B cell (primary cell): ENCODE data around the gene HABP4. TPM values are rescaled to one million over a fixed set of nuclear protein-coding genes. Genes with fewer than 3 reads are reported as not detected.

Experiments
- ATAC-seq: fragments of 200-7000 bp; cut with Tn5 transposase; one replicate; pipeline ENCODE4 v1.10.0; 2021; ENCODE audit warnings: low read depth, mild to moderate bottlenecking, moderate number of reproducible peaks, moderate library complexity
- CTCF ChIA-PET: fragments of 350-600 bp; sonication (Branson Sonifier 250); formaldehyde crosslinking; loops from one replicate; lab custom pipeline; 2021; ENCODE audit warnings: antibody characterized with exemption, inconsistent platforms; lab: Charles Lee
- POLR2A ChIA-PET: fragments of 350-600 bp; sonication (Branson Sonifier 250); formaldehyde crosslinking; loops from one replicate; lab custom pipeline; 2021; ENCODE audit warnings: antibody characterized with exemption; lab: Charles Lee
- DNase-seq: peaks from one replicate; pipeline ENCODE4 v3.0.0; 2013
- H2AFZ ChIP-seq: 2 replicates; pipeline ENCODE4 v1.6.1; 2012; ENCODE audit warnings: mild to moderate bottlenecking, low read depth, low read length; ENCODE audit not compliant: insufficient read depth, poor library complexity, severe bottlenecking
- H3K27ac ChIP-seq, 2 donors: 1 replicate in 1 of 2; 2 replicates in 1 of 2; pipeline ENCODE4 v1.5.1; 2012 to 2013; ENCODE audit warnings: low read length in 2 of 2, mild to moderate bottlenecking in 2 of 2, moderate library complexity in 1 of 2
- H3K27me3 ChIP-seq, 4 experiments: fragments of 200-600 bp in 1 of 4; sonication (generic) in 1 of 4; replicated peaks in 1 of 4; 1 replicate in 2 of 4; 2 replicates in 2 of 4; pipeline versions ENCODE4 v1.6.1 to v1.7.0; 2013 to 2016; ENCODE audit warnings: low read length in 3 of 4, mild to moderate bottlenecking in 2 of 4, mixed read lengths in 1 of 4, moderate library complexity in 1 of 4; ENCODE audit not compliant: insufficient read depth in 4 of 4, control insufficient read depth in 3 of 4; ENCODE audit errors: control extremely low read depth in 1 of 4
- H3K36me3 ChIP-seq, 2 experiments: replicated peaks in 1 of 2; 1 replicate in 1 of 2; 2 replicates in 1 of 2; pipeline versions ENCODE4 v1.6.1 to v1.7.1; 2013; ENCODE audit warnings: low read length in 1 of 2; ENCODE audit not compliant: insufficient read depth in 2 of 2, control insufficient read depth in 1 of 2; ENCODE audit errors: control extremely low read depth in 1 of 2, extremely low read depth in 1 of 2
- H3K4me1 ChIP-seq, 2 donors: fragments of 200-600 bp in 1 of 2; sonication (generic) in 1 of 2; 1 replicate in 1 of 2; 2 replicates in 1 of 2; pipeline versions ENCODE4 v1.5.1 to v1.6.1; 2013 to 2017; ENCODE audit warnings: low read length in 2 of 2; ENCODE audit not compliant: control insufficient read depth in 2 of 2, insufficient read depth in 2 of 2
- H3K4me2 ChIP-seq: replicated peaks from 2 replicates; pipeline ENCODE3; 2012; ENCODE audit warnings: mild to moderate bottlenecking, low read depth, low read length; ENCODE audit not compliant: poor library complexity, severe bottlenecking
- H3K4me3 ChIP-seq, 5 experiments: fragments of 200-600 bp in 1 of 5; sonication (generic) in 1 of 5; 1 replicate in 3 of 5; 2 replicates in 2 of 5; pipeline versions ENCODE4 v1.5.1 to v1.7.0; 2011 to 2016; ENCODE audit warnings: low read length in 4 of 5, mild to moderate bottlenecking in 4 of 5, low read depth in 2 of 5, control low read depth in 1 of 5, moderate library complexity in 1 of 5; ENCODE audit not compliant: insufficient read depth in 1 of 5; ENCODE audit errors: control extremely low read depth in 1 of 5, extremely low read depth in 1 of 5
- H3K79me2 ChIP-seq: fragments of 200-600 bp; sonication (generic); one replicate; pipeline ENCODE4 v1.6.0; 2016; ENCODE audit warnings: low read length; ENCODE audit not compliant: control insufficient read depth, insufficient read depth
- H3K9ac ChIP-seq: fragments of 200-600 bp; sonication (generic); 2 replicates; pipeline ENCODE4 v1.6.1; 2017; ENCODE audit warnings: mild to moderate bottlenecking, low read length, moderate library complexity
- H3K9me3 ChIP-seq, 3 donors: one replicate each; pipeline versions ENCODE4 v1.6.1 to v1.7.1; 2013; ENCODE audit warnings: low read length in 2 of 3; ENCODE audit not compliant: control insufficient read depth in 2 of 3, insufficient read depth in 1 of 3; ENCODE audit errors: control extremely low read depth in 1 of 3
- H4K20me1 ChIP-seq: 2 replicates; pipeline ENCODE4 v1.6.0; 2012; ENCODE audit warnings: mild to moderate bottlenecking, low read length; ENCODE audit not compliant: insufficient read depth, control insufficient read depth, poor library complexity, severe bottlenecking
- H3K27ac Mint-ChIP-seq: one replicate; pipeline ENCODE4 v1.8.0; 2021; ENCODE audit warnings: mixed read lengths
- H3K27me3 Mint-ChIP-seq: one replicate; pipeline ENCODE4 v1.8.0; 2021; ENCODE audit warnings: mixed read lengths
- H3K4me1 Mint-ChIP-seq: one replicate; pipeline ENCODE4 v1.8.0; 2021; ENCODE audit warnings: mixed read lengths
- H3K4me3 Mint-ChIP-seq: one replicate; pipeline ENCODE4 v1.8.0; 2021; ENCODE audit warnings: mixed read lengths
- H3K9me3 Mint-ChIP-seq: one replicate; pipeline ENCODE4 v1.8.0; 2022; ENCODE audit warnings: mixed read lengths; ENCODE audit not compliant: insufficient read depth
- CTCF ChIP-seq: fragments of 200-600 bp; IDR thresholded peaks from one replicate; pipeline ENCODE4 v1.8.0; 2022; ENCODE audit warnings: antibody characterized with exemption, mild to moderate bottlenecking
- EZH2 ChIP-seq: IDR thresholded peaks from 2 replicates; pipeline ENCODE4 v1.6.1; 2012; ENCODE audit warnings: borderline replicate concordance, low read depth, mild to moderate bottlenecking, moderate library complexity, low read length; ENCODE audit not compliant: insufficient read depth, poor library complexity, severe bottlenecking
- WGBS: methylation state at CpG from one replicate; pipeline ENCODE4 v1.1.5; 2013; ENCODE audit warnings: missing lambda C conversion rate; ENCODE audit not compliant: insufficient coverage; 5-methylcytosine and 5-hydroxymethylcytosine counted together
- intact Hi-C: fragments of 100-400 bp; cut with micrococcal nuclease; formaldehyde crosslinking; loops from one replicate; pipeline ENCODE4 v1.10.0; 2022
- polyA plus RNA-seq: library from polyadenylated mRNA; depleted of rRNA; stranded (reverse); fragments of >200 nt; gene quantifications from 2 replicates; pipeline ENCODE4 v1.2.3, GENCODE V29; 2012
- total RNA-seq, 2 donors: library from RNA; stranded (reverse); fragments of 120-200 nt in 1 of 2; gene quantifications; 1 replicate in 1 of 2; 2 replicates in 1 of 2; pipeline versions ENCODE4 v1.2.3 to v1.2.4, GENCODE V29; 2013 to 2022

The HABP4 gene
- total and polyA plus RNA-seq, 2 donors (not counting 1 experiment from before 2014, with no cell fraction given): 3.3 to 15.0 TPM

- WGBS: 97% methylated on average over 53 of the region's 55 CpGs
- Histone ChIP-seq H4K20me1 (no peaks in the 10 kb centered on the region), H3K4me3 (no peak overlapping the region), H2AFZ (no peak overlapping the region), H3K79me2 (no peaks in the 10 kb centered on the region), H3K9ac (no peak overlapping the region), H3K36me3 (no peaks in the 10 kb centered on the region), H3K9me3 (no peaks in the 10 kb centered on the region), H3K27ac (no peak overlapping the region), H3K27me3 (no peaks in the 10 kb centered on the region), H3K4me1 (no peaks in the 10 kb centered on the region), H3K4me2 (no peak overlapping the region)
- Mint-ChIP-seq H3K27ac (no peak overlapping the region), H3K4me3 (no peak overlapping the region), H3K9me3 (no peaks in the 10 kb centered on the region), H3K4me1 (no peaks in the 10 kb centered on the region), H3K27me3 (no peaks in the 10 kb centered on the region)
- DNase-seq (no peak), ATAC-seq (no peak)
- no peak for TF ChIP-seq EZH2
- no peak for TF ChIP-seq CTCF
- POLR2A ChIA-PET: no interaction called here
- intact Hi-C loops: no loop called here
- CTCF ChIA-PET: no interaction called here
Measured at GRCh38 chr9:96496368-96497116, 46.6 kb downstream of the HABP4 start.

DNA sequence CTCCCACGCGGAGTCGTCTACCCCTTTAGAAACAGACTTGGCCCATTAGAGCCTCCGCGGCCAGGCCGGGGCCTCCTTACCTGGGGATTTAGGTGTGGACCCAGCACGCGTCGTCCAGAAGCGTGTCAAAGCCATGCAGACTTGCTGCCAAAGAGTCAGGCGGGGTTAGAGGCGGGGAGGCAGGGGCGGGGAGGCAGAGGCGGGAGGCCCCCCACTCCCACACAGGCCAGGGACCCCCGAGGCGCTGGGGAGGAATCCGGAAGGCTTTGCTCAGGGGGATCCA, 47.1 kb downstream of the HABP4 start:
- ChIA-PET CTCF (interaction anchor here (1.4 kb wide), 1 partner anchor 170 kb away, joined by 4 read pairs; no protein-coding TSS in a partner anchor), POLR2A (no interaction called here)
- Histone ChIP-seq H3K36me3 (no peaks in the 10 kb centered on the region), H4K20me1 (no peaks in the 10 kb centered on the region), H3K27ac (no peak overlapping the region), H2AFZ (no peak overlapping the region), H3K79me2 (no peaks in the 10 kb centered on the region), H3K9me3 (no peaks in the 10 kb centered on the region), H3K4me3 (no peak overlapping the region), H3K9ac (no peak overlapping the region), H3K4me2 (no peak overlapping the region), H3K4me1 (no peaks in the 10 kb centered on the region), H3K27me3 (no peaks in the 10 kb centered on the region)
- DNase-seq: no peak
- no peak for ATAC-seq
- Mint-ChIP-seq H3K4me1 (no peaks in the 10 kb centered on the region), H3K27ac (no peak overlapping the region), H3K27me3 (no peaks in the 10 kb centered on the region), H3K9me3 (no peaks in the 10 kb centered on the region), H3K4me3 (no peak overlapping the region)
- 96% methylated on average over 16 of the region's 17 CpGs for whole genome bisulfite sequencing
- no peak for TF ChIP-seq EZH2
- no peak for TF ChIP-seq CTCF
- intact Hi-C loops: no loop called here
